ENCODE data around the gene MED1. TPM values are rescaled to one million over a fixed set of nuclear protein-coding genes. Genes with fewer than 3 reads are reported as not detected.

Gene MED1
- total and polyA plus RNA-seq, 12 donors, result 5.8 to 27.3 (median 25.5) TPM

GRCh38 chr17:39359994-39360393 lies 91.1 kb downstream of the MED1 start:
- intact Hi-C loops (cut with DNase I), result no loop called here

DNA sequence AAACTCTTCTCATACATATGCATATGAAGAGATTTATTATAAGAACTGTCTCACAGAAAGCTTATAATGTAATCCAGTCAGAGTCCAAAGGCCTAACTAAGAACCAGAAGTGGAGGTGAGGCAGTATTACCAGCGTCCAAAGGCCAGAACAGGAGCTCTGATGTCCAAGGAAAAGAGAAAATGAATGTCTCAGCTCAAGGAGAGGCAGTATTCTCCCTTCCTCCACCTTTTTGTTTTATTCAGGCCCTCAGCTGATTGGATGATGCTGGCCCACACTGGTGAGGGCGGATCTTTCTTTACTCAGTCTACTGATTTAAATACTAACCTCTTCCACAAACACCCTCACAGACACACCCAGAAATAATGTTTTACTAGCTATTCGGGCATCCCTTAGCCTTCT lies 93.1 kb downstream of the MED1 start:
- Histone ChIP-seq H3K4me1 (peaks cover 4 to 41% (median 19%) of the 10 kb centered on the region in 9 donors), H3K9me3 (no peaks in the 10 kb centered on the region), H3K27me3 (no peaks in the 10 kb centered on the region), H3K36me3 (peaks cover 0 to 11% (median 0%) of the 10 kb centered on the region in 9 donors), H3K4me3 (no peak overlapping the region), H3K27ac (peak overlapping the region in 2 of 10 donors; percentile 3 to 24)
- ATAC-seq (no peak), DNase-seq (no peak)
- WGBS, 2 donors, result 78 to 89% methylated on average over 3 of the region's 3 CpGs
- TF ChIP-seq, protein P1, sequence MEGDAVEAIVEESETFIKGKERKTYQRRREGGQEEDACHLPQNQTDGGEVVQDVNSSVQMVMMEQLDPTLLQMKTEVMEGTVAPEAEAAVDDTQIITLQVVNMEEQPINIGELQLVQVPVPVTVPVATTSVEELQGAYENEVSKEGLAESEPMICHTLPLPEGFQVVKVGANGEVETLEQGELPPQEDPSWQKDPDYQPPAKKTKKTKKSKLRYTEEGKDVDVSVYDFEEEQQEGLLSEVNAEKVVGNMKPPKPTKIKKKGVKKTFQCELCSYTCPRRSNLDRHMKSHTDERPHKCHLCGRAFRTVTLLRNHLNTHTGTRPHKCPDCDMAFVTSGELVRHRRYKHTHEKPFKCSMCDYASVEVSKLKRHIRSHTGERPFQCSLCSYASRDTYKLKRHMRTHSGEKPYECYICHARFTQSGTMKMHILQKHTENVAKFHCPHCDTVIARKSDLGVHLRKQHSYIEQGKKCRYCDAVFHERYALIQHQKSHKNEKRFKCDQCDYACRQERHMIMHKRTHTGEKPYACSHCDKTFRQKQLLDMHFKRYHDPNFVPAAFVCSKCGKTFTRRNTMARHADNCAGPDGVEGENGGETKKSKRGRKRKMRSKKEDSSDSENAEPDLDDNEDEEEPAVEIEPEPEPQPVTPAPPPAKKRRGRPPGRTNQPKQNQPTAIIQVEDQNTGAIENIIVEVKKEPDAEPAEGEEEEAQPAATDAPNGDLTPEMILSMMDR (IDR thresholded peaks at IDR 0.05), result no peak
- intact Hi-C loops (cut with DNase I), result no loop called here

More at GRCh38 chr17:39359994-39360393, 91.1 kb downstream of the MED1 start:
- WGBS, 2 donors, result 53 to 70% methylated on average over 1 of the region's 1 CpG
- TF ChIP-seq, protein P1 (IDR thresholded peaks at IDR 0.05), result no peak
- Histone ChIP-seq H3K9me3 (no peaks in the 10 kb centered on the region), H3K4me3 (no peak overlapping the region), H3K27ac (peak overlapping the region in 4 of 10 donors; percentile 9 to 53 (median 26)), H3K4me1 (peaks cover 4 to 51% (median 27%) of the 10 kb centered on the region in 9 donors), H3K27me3 (no peaks in the 10 kb centered on the region), H3K36me3 (peaks cover 0 to 11% (median 0%) of the 10 kb centered on the region in 9 donors)
- no peak for DNase-seq
- no peak for ATAC-seq

- Histone ChIP-seq H3K9me3 (no peaks in the 10 kb centered on the region), H3K27ac (peak overlapping the region in 1 of 10 donors; percentile 24), H3K27me3 (no peaks in the 10 kb centered on the region), H3K36me3 (peaks cover 0 to 11% (median 0%) of the 10 kb centered on the region in 9 donors), H3K4me3 (no peak overlapping the region), H3K4me1 (peaks cover 4 to 46% (median 23%) of the 10 kb centered on the region in 9 donors)
- no peak for ATAC-seq
- TF ChIP-seq, protein P1 (IDR thresholded peaks at IDR 0.05), result no peak
- DNase-seq, result no peak
- intact Hi-C loops (cut with DNase I), result no loop called here
- WGBS, 2 donors, result 89 to 91% methylated on average over 8 of the region's 8 CpGs
These were observed 93.6 kb downstream of the MED1 start for GRCh38 chr17:39357488-39357887.

Other genes starting within 250 kb of the MED1 start
- gene STAC2, start 225.3 kb downstream of the MED1 start, total RNA-seq, result 1 to 10 TPM in 3 of 10 donors, under 1 TPM in 6, not detected in 1; 0.09 to 2.0 (median 0.37) TPM
- 1 to 10 TPM in 1 of 2 donors, under 1 TPM in 1; 0.51 to 4.9 TPM for gene STAC2, start 225.3 kb downstream of the MED1 start, polyA plus RNA-seq
- 10 to 100 TPM in 9 of 10 donors, 1 to 10 TPM in 1; 7.1 to 19.7 (median 15.7) TPM for gene FBXL20, start 49.6 kb downstream of the MED1 start, total RNA-seq
- 1 to 10 TPM; 1.7 to 3.9 TPM for gene FBXL20, start 49.6 kb downstream of the MED1 start, polyA plus RNA-seq
- 10 to 100 TPM; 20.0 to 29.3 (median 24.3) TPM for gene CDK12, start 10.2 kb upstream of the MED1 start, total RNA-seq
- gene CDK12, start 10.2 kb upstream of the MED1 start, polyA plus RNA-seq, result 1 to 10 TPM; 5.0 to 9.6 TPM
- gene NEUROD2, start 156.7 kb upstream of the MED1 start, total RNA-seq, result not detected
- not detected for gene NEUROD2, start 156.7 kb upstream of the MED1 start, polyA plus RNA-seq
- gene PPP1R1B, start 175.7 kb upstream of the MED1 start, total RNA-seq, result 1 to 10 TPM in 2 of 10 donors, under 1 TPM in 7, not detected in 1; 0.28 to 1.1 (median 0.63) TPM
- gene PPP1R1B, start 175.7 kb upstream of the MED1 start, polyA plus RNA-seq, result 1 to 10 TPM in 1 of 2 donors, under 1 TPM in 1; 0.80 to 2.1 TPM
- gene STARD3, start 185.9 kb upstream of the MED1 start, total RNA-seq, result 10 to 100 TPM; 14.2 to 25.3 (median 19.6) TPM
- gene STARD3, start 185.9 kb upstream of the MED1 start, polyA plus RNA-seq, result 10 to 100 TPM; 39.2 to 46.1 TPM
- 1,000 to 10,000 TPM; 3,683 to 6,290 (median 4,342) TPM for gene TCAP, start 214.1 kb upstream of the MED1 start, total RNA-seq
- 1,000 to 10,000 TPM; 2,452 to 2,624 TPM for gene TCAP, start 214.1 kb upstream of the MED1 start, polyA plus RNA-seq
- 10 to 100 TPM in 1 of 10 donors, 1 to 10 TPM in 9; 2.7 to 12.8 (median 3.9) TPM for gene PNMT, start 217.2 kb upstream of the MED1 start, total RNA-seq
- 10 to 100 TPM; 16.8 to 30.0 TPM for gene PNMT, start 217.2 kb upstream of the MED1 start, polyA plus RNA-seq
- gene PGAP3, start 236.8 kb upstream of the MED1 start, total RNA-seq, result 10 to 100 TPM in 9 of 10 donors, 1 to 10 TPM in 1; 9.2 to 18.2 (median 13.8) TPM
- 10 to 100 TPM; 12.5 to 16.8 TPM for gene PGAP3, start 236.8 kb upstream of the MED1 start, polyA plus RNA-seq
- gene ERBB2, start 248.8 kb upstream of the MED1 start, total RNA-seq, result 10 to 100 TPM; 53.9 to 89.1 (median 68.1) TPM
- 10 to 100 TPM; 40.3 to 41.2 TPM for gene ERBB2, start 248.8 kb upstream of the MED1 start, polyA plus RNA-seq